GM11168 (cell line): ENCODE results near the gene NKD1.
"Not testable (repeated sequence)": the region's sequence is repeated elsewhere in the genome, so short reads cannot be mapped to it uniquely, and the experiment has no call there.

Source experiments
- in situ Hi-C: fragments of 300-500 bp; cut with MboI; formaldehyde crosslinking; loops from one replicate; pipeline ENCODE4 v1.12.0; 2022; ENCODE audit warnings: low sequenced_read_pairs; ENCODE audit not compliant: unreplicated experiment

NKD1 gene

GRCh38 chr16:50535506-50536257 is 12.5 kb upstream of the NKD1 start:
- in situ Hi-C loops, result no loop called here

- in situ Hi-C loops, result not testable (repeated sequence)
These were observed 11.9 kb upstream of the NKD1 start for GRCh38 chr16:50536258-50536645.

GRCh38 chr16:50537533-50538290 is 10.5 kb upstream of the NKD1 start:
- in situ Hi-C loops, result no loop called here

GRCh38 chr16:50538411-50539052 is 9.7 kb upstream of the NKD1 start:
- in situ Hi-C loops, result no loop called here

GRCh38 chr16:50539053-50539695 is 9.0 kb upstream of the NKD1 start:
- in situ Hi-C loops, result no loop called here

GRCh38 chr16:50539822-50540710 is 8.1 kb upstream of the NKD1 start:
- in situ Hi-C loops, result no loop called here

- in situ Hi-C loops, result no loop called here
These were observed 7.5 kb upstream of the NKD1 start for GRCh38 chr16:50540711-50541007.

GRCh38 chr16:50542703-50543102 is 5.5 kb upstream of the NKD1 start:
- in situ Hi-C loops, result no loop called here

- in situ Hi-C loops, result no loop called here
These were observed 2.1 kb upstream of the NKD1 start for GRCh38 chr16:50546125-50546524.

GRCh38 chr16:50547340-50548124 is 664 bp upstream of the NKD1 start:
- in situ Hi-C loops, result no loop called here

- in situ Hi-C loops, result no loop called here
These were observed 839 bp downstream of the NKD1 start for GRCh38 chr16:50548909-50549560.

- in situ Hi-C loops, result no loop called here
These were observed 1.3 kb downstream of the NKD1 start for GRCh38 chr16:50549561-50549915.

- in situ Hi-C loops, result no loop called here
These were observed 1.8 kb downstream of the NKD1 start for GRCh38 chr16:50550035-50550434.

GRCh38 chr16:50550866-50551641 is 2.9 kb downstream of the NKD1 start:
- in situ Hi-C loops, result no loop called here

GRCh38 chr16:50552476-50553101 is 4.4 kb downstream of the NKD1 start:
- in situ Hi-C loops, result no loop called here

- in situ Hi-C loops, result no loop called here
These were observed 5.0 kb downstream of the NKD1 start for GRCh38 chr16:50553182-50553710.

GRCh38 chr16:50553731-50554360 is 5.7 kb downstream of the NKD1 start:
- in situ Hi-C loops, result no loop called here
